ENCODE measurements around the gene NDUFC1. TPM values are rescaled to one million over a fixed set of nuclear protein-coding genes. Genes with fewer than 3 reads are reported as not detected.
"Not testable (repeated sequence)": the region's sequence is repeated elsewhere in the genome, so short reads cannot be mapped to it uniquely, and the experiment has no call there.

The NDUFC1 gene
- total and polyA plus RNA-seq, 9 of the 15 experiments (the other 6 are each of a cell fraction or from before 2014, with no cell fraction given): 58.9 to 378 (median 120) TPM

DNA sequence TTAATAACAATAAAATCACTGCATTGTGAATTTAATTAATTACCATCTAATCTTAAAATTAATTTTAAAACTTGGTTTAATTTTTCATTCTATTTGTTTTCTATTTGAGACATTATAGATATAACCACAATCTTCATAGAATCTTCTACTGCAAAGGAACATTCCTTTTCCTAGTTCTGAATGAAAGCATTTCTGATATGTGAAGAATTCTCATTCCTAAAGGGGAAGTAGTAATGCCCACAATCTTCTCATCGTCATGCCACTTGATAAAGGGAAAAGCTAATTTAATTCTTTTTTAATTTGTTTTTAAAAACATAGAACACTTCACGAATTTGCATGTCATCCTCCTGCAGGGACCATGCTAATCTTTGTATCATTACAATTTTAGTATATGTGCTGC is 45.9 kb downstream of the NDUFC1 start (continued):
- TF ChIP-seq CHCHD3 (CRISPR knock-in tag; IDR thresholded peaks at IDR 0.05): no peak
- no peak for TF ChIP-seq NFIC (IDR thresholded peaks at IDR 0.05)
- TF ChIP-seq U2AF2 (optimal IDR thresholded peaks at IDR 0.05; ENCODE audit: low read depth, low read length): no peak
- TF ChIP-seq, protein P1, sequence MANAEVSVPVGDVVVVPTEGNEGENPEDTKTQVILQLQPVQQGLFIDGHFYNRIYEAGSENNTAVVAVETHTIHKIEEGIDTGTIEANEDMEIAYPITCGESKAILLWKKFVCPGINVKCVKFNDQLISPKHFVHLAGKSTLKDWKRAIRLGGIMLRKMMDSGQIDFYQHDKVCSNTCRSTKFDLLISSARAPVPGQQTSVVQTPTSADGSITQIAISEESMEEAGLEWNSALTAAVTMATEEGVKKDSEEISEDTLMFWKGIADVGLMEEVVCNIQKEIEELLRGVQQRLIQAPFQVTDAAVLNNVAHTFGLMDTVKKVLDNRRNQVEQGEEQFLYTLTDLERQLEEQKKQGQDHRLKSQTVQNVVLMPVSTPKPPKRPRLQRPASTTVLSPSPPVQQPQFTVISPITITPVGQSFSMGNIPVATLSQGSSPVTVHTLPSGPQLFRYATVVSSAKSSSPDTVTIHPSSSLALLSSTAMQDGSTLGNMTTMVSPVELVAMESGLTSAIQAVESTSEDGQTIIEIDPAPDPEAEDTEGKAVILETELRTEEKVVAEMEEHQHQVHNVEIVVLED (CRISPR knock-in tag; IDR thresholded peaks at IDR 0.05): no peak

DNA sequence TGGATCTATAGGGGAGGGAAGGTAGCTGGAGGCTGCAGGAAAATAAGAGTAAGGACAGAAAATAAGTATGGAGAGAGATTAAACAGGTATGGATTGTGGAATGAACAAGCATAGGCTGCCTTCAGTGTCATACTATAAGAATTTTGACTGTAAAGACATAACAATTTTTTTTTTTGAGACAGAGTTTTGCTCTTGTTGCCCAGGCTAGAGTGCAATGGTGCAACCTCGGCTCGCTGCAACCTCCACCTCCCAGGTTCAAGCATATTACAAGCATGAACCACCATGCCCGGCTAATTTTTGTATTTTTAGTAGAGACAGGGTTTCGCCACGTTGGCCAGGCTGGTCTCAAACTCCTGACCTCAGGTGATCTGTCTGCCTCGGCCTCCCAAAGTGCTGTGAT is 46.7 kb downstream of the NDUFC1 start:
- in situ Hi-C loops (cut with MboI); H3K27ac ChIP-seq (ENCODE audit: extremely low read depth, low read depth, low read length); H3K4me1 ChIP-seq (replicated peaks in 1 of 2; ENCODE audit: control insufficient read depth in 2 of 2, insufficient read depth in 2 of 2, low read length in 2 of 2); H4K20me1 ChIP-seq (replicated peaks; ENCODE audit: control insufficient read depth, insufficient read depth, low read length); BruUV-seq (replicated peaks); H3K79me2 ChIP-seq (ENCODE audit: control insufficient read depth, insufficient read depth, low read length); H3K4me2 ChIP-seq (ENCODE audit: insufficient read depth, low read length); H3K9me3 ChIP-seq (replicated peaks; ENCODE audit: control insufficient read depth, insufficient read depth, low read depth, low read length); H3K27me3 ChIP-seq (ENCODE audit: control insufficient read depth in 2 of 2, insufficient read depth in 2 of 2, low read length in 2 of 2); ATAC-seq; DNase-seq (ENCODE audit: extremely low read depth in 1 of 4, low spot score in 3 of 4); H3K9me1 ChIP-seq (ENCODE audit: control insufficient read depth, insufficient read depth, low read length); H3K4me3 ChIP-seq; FAIRE-seq; H3K36me3 ChIP-seq (ENCODE audit: control insufficient read depth, insufficient read depth, low read length); CTCF ChIA-PET (ENCODE audit: low intra/inter-chr PET ratio); intact Hi-C loops (cut with micrococcal nuclease); H2AFZ ChIP-seq (ENCODE audit: low read depth, low read length); H3K9ac ChIP-seq (ENCODE audit: insufficient read depth in 1 of 2, low read depth in 2 of 2, low read length in 2 of 2); POLR2A ChIA-PET: not testable (repeated sequence)
- 42% methylated on average over 6 of the region's 6 CpGs for WGBS (ENCODE audit: insufficient coverage, low coverage, missing lambda C conversion rate)

Measured in K562 (cell line).